Activated CD4-positive, alpha-beta T cell treated with anti-CD3 and anti-CD28 coated beads for 36 hours (primary cell): ENCODE results near the gene KANTR. TPM values are rescaled to one million over a fixed set of nuclear protein-coding genes. Genes with fewer than 3 reads are reported as not detected.

Experiments used
- ATAC-seq: fragments of 200-7000 bp; cut with Tn5 transposase; one replicate; pipeline ENCODE4 v1.10.0; 2021; ENCODE audit warnings: mild to moderate bottlenecking, moderate library complexity
- CTCF ChIA-PET: fragments of 350-600 bp; sonication (Branson Sonifier 250); formaldehyde crosslinking; loops from one replicate; lab custom pipeline; 2021; ENCODE audit warnings: antibody characterized with exemption; lab: Charles Lee
- POLR2A ChIA-PET: fragments of 350-600 bp; sonication (Branson Sonifier 250); formaldehyde crosslinking; loops from one replicate; lab custom pipeline; 2021; ENCODE audit warnings: antibody characterized with exemption, inconsistent platforms; lab: Charles Lee
- DNase-seq: peaks from one replicate; pipeline ENCODE4 v3.0.0-alpha.2; 2020
- H3K27ac Mint-ChIP-seq: one replicate; pipeline ENCODE4 v1.8.0; 2021; ENCODE audit warnings: mixed read lengths
- H3K27me3 Mint-ChIP-seq: one replicate; pipeline ENCODE4 v1.8.0; 2021; ENCODE audit warnings: mixed read lengths
- H3K36me3 Mint-ChIP-seq: one replicate; pipeline ENCODE4 v1.8.0; 2021; ENCODE audit warnings: low read depth, mixed read lengths
- H3K4me1 Mint-ChIP-seq: one replicate; pipeline ENCODE4 v1.8.0; 2021; ENCODE audit warnings: mixed read lengths
- H3K4me3 Mint-ChIP-seq: one replicate; pipeline ENCODE4 v1.8.0; 2021; ENCODE audit warnings: mild to moderate bottlenecking, moderate library complexity, mixed read lengths
- H3K9me3 Mint-ChIP-seq: one replicate; pipeline ENCODE4 v1.8.0; 2021; ENCODE audit warnings: low read depth, mixed read lengths
- intact Hi-C, 2 experiments: fragments of 100-400 bp; cut with DNase I in 1 of 2; cut with micrococcal nuclease in 1 of 2; formaldehyde crosslinking; loops; one replicate each; pipeline versions ENCODE4 v1.14.2 to v1.15.1; 2022 to 2024; cut with DNase I, micrococcal nuclease
- total RNA-seq, 2 experiments: library from RNA; stranded (reverse); gene quantifications; one replicate each; pipeline ENCODE4 v1.2.3, GENCODE V29; 2021

Gene KANTR
- 10 to 100 TPM; 10.3 to 12.3 TPM for total RNA-seq

GRCh38 chrX:53093748-53094581 is at the start of gene KANTR:
KANTR (plus strand) TSS chrX:53094142; CDS start chrX:53124273, 30,131 bp downstream.
- POLR2A ChIA-PET, result interaction anchor here (0.6 to 0.8 kb wide), 2 partner anchors 12 to 32 kb away, joined by 3 to 6 read pairs; partner anchors contain the start of gene TSPYL2
- peak; percentile 89 for ATAC-seq
- peak; percentile 86 for DNase-seq
- intact Hi-C loops, result loop anchor here (1.0 to 10.0 kb wide), 8 partner anchors 12 to 522 kb away; partner anchors contain the start of genes KDM5C (in 1 of the 2) and TSPYL2 (in 1 of the 2)
- Mint-ChIP-seq H3K27ac (peak within 1 kb of the TSS; percentile 91), H3K27me3 (no peaks in the 10 kb centered on the region), H3K4me1 (peaks cover 19% of the 10 kb centered on the region), H3K36me3 (peaks cover 3% of the 10 kb centered on the region), H3K4me3 (peak within 1 kb of the TSS; percentile 90), H3K9me3 (no peaks in the 10 kb centered on the region)
- CTCF ChIA-PET, result no interaction called here

GRCh38 chrX:53044995-53045394 is 48.9 kb upstream of the KANTR start:
- DNase-seq (no peak), ATAC-seq (no peak)
- no peak overlapping the region for H3K4me3 Mint-ChIP-seq
- H3K27me3 Mint-ChIP-seq, result peaks cover 10% of the 10 kb centered on the region
- no peak overlapping the region for H3K27ac Mint-ChIP-seq
- H3K4me1 Mint-ChIP-seq, result no peaks in the 10 kb centered on the region
- no peaks in the 10 kb centered on the region for H3K36me3 Mint-ChIP-seq
- no peaks in the 10 kb centered on the region for H3K9me3 Mint-ChIP-seq
- intact Hi-C loops, result no loop called here
- ChIA-PET CTCF (no interaction called here), POLR2A (no interaction called here)

- peaks cover 10% of the 10 kb centered on the region for H3K27me3 Mint-ChIP-seq
- ChIA-PET POLR2A (no interaction called here), CTCF (no interaction called here)
- no peak overlapping the region for H3K4me3 Mint-ChIP-seq
- no peak for DNase-seq
- no peaks in the 10 kb centered on the region for H3K36me3 Mint-ChIP-seq
- intact Hi-C loops, result no loop called here
- no peaks in the 10 kb centered on the region for H3K9me3 Mint-ChIP-seq
- H3K27ac Mint-ChIP-seq, result no peak overlapping the region
- no peaks in the 10 kb centered on the region for H3K4me1 Mint-ChIP-seq
- no peak for ATAC-seq
Observed at GRCh38 chrX:53047228-53047627, 46.7 kb upstream of the KANTR start.

DNA sequence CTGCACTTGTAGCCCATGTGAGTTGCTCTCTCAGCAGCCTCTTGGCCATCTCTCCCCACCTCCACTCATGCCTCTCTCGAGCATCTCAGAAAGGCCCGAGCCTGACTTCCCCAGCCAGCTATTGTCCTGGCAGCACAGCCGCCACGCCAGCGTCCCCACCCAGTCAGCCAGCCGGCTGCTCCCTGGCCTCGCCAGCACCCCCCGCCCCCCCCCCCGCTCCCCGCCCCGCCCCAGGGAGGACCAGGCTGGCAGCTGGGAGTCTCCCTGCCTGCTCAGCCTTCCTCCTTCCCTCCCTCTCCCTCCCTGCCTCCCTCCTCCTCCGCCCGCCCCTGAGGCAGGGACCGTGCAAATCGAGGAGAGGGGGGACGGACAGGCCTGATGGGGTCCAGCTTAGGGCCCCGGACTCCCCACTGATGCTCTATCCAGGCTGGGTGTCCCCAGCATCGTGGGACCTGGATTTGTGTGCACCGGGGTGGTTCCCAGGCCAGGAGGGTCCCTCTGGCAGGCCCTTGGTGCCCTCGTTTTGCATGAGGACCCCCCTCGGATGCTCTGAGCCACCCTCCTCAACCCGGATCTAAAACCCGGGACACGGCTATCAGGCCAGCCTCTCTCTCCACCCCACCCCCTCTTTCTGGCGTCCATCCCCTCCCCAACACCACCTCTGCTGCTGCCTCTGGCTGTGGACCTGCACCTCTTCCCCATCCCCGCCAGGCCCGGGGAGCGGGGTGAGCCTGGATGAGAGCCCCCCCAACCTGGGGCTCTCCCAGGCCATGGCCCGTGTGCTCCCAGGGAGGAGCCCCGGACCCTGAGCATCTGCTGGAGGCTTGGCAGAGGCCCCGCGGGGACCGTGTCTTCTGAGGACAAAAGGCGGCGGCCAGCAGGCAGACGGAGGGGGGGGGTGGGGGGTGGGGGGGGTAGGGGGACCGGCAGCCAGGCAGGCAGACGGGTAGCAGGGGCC is 45.5 kb upstream of the KANTR start, which contains the start of gene GPR173:
Gene GPR173, plus strand, starts transcription at position 621 of the 958 bp plus-strand sequence. CDS start 27,833 bp downstream, outside the sequence.
- DNase-seq (no peak), ATAC-seq (no peak)
- Mint-ChIP-seq H3K27ac (no peak within 1 kb of the TSS), H3K27me3 (peaks cover 10% of the 10 kb centered on the region), H3K9me3 (no peaks in the 10 kb centered on the region), H3K4me3 (no peak within 1 kb of the TSS), H3K4me1 (no peaks in the 10 kb centered on the region), H3K36me3 (no peaks in the 10 kb centered on the region)
- intact Hi-C loops, result no loop called here
- ChIA-PET CTCF (no interaction called here), POLR2A (no interaction called here)

DNA sequence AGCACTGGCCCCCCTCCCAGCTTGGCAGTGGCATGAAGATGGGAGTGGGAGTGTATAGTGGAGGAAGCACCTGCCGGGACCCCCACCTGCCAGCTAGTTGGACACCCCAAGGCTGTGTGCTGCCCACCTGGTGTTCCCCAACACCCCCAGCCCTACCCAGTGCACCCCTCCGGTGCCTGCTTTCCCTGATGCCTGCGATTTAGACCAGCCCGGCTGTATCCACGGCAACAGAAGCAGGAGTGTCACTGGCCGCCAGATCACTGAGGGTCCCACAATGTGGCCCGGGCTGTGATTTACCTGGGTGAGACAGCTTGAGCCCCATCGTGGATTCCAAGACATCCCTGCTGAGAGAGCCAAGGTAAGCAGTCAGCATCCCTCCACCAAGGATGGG is 44.8 kb upstream of the KANTR start:
- no peak overlapping the region for H3K4me3 Mint-ChIP-seq
- ATAC-seq, result no peak
- CTCF ChIA-PET, result no interaction called here
- H3K9me3 Mint-ChIP-seq, result no peaks in the 10 kb centered on the region
- POLR2A ChIA-PET, result no interaction called here
- intact Hi-C loops, result no loop called here
- H3K36me3 Mint-ChIP-seq, result no peaks in the 10 kb centered on the region
- peaks cover 10% of the 10 kb centered on the region for H3K27me3 Mint-ChIP-seq
- DNase-seq, result no peak
- no peaks in the 10 kb centered on the region for H3K4me1 Mint-ChIP-seq
- H3K27ac Mint-ChIP-seq, result no peak overlapping the region

DNA sequence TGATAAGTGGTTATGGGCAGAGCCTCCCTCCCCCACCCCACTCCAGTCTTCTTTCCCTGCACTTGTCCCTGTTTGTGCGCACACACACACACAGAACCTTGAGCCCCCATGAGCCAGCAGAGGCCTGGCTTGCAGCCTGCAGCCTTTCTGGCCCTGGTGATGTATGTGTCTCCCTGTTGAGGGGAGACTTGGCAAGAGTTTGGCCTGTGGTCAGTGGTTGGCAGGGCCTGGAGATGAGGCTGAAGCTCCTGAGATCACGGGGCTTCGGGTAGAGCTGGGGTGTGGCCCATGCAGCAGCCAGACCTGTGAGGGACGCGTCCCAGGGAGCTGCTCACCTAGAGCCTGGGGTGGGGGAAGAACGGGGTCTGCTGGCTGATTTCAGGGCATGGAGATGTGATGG is 43.1 kb upstream of the KANTR start:
- no peak for ATAC-seq
- H3K4me1 Mint-ChIP-seq, result no peaks in the 10 kb centered on the region
- ChIA-PET POLR2A (no interaction called here), CTCF (no interaction called here)
- no peaks in the 10 kb centered on the region for H3K36me3 Mint-ChIP-seq
- peaks cover 10% of the 10 kb centered on the region for H3K27me3 Mint-ChIP-seq
- intact Hi-C loops, result no loop called here
- no peaks in the 10 kb centered on the region for H3K9me3 Mint-ChIP-seq
- no peak for DNase-seq
- no peak overlapping the region for H3K4me3 Mint-ChIP-seq
- H3K27ac Mint-ChIP-seq, result no peak overlapping the region

DNA sequence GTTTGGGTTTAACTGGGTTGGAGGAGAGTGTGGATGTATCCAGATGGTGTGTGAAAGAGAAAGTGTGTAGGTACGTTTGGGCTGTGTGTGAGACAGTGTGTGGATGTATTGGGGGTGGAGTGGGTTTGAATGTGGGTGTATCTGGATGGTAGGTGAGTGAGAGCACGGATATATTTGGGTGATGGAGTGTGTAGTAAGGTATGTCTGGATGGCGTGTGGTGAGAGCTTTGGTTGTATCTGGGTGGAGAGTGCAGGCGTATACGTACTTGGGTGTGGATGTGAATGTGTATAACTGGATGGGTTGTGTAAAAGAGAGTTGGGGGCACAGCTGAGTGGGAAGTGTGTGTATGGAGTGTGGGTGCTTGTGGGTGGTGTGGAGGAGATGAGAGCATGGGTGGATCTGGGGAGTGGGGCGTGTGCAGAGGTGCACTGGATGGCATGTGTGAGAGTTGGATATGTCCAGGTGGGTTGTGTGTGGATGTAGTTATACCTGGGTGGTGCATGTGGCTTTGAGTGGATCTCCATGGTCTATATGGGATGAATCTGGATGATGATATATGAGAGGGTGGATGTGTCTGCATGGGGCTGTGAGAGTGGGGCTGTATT is 38.6 kb upstream of the KANTR start:
- intact Hi-C loops, result no loop called here
- Mint-ChIP-seq H3K27me3 (peaks cover 2% of the 10 kb centered on the region), H3K4me3 (no peak overlapping the region), H3K36me3 (no peaks in the 10 kb centered on the region), H3K27ac (no peak overlapping the region), H3K4me1 (no peaks in the 10 kb centered on the region), H3K9me3 (no peaks in the 10 kb centered on the region)
- POLR2A ChIA-PET, result no interaction called here
- ATAC-seq (no peak), DNase-seq (no peak)
- CTCF ChIA-PET, result no interaction called here

GRCh38 chrX:53056292-53056691 is 37.6 kb upstream of the KANTR start:
- DNase-seq (no peak), ATAC-seq (peak; percentile 57)
- H3K9me3 Mint-ChIP-seq, result no peaks in the 10 kb centered on the region
- intact Hi-C loops, result no loop called here
- POLR2A ChIA-PET, result no interaction called here
- CTCF ChIA-PET, result no interaction called here
- H3K27ac Mint-ChIP-seq, result no peak overlapping the region
- no peaks in the 10 kb centered on the region for H3K4me1 Mint-ChIP-seq
- H3K36me3 Mint-ChIP-seq, result no peaks in the 10 kb centered on the region
- no peak overlapping the region for H3K4me3 Mint-ChIP-seq
- H3K27me3 Mint-ChIP-seq, result no peaks in the 10 kb centered on the region

- DNase-seq (no peak), ATAC-seq (no peak)
- no peaks in the 10 kb centered on the region for H3K36me3 Mint-ChIP-seq
- no peaks in the 10 kb centered on the region for H3K27me3 Mint-ChIP-seq
- no peak overlapping the region for H3K27ac Mint-ChIP-seq
- ChIA-PET POLR2A (no interaction called here), CTCF (no interaction called here)
- intact Hi-C loops, result no loop called here
- no peaks in the 10 kb centered on the region for H3K9me3 Mint-ChIP-seq
- H3K4me1 Mint-ChIP-seq, result no peaks in the 10 kb centered on the region
- no peak overlapping the region for H3K4me3 Mint-ChIP-seq
Observed at GRCh38 chrX:53065104-53065503, 28.8 kb upstream of the KANTR start.

- no peaks in the 10 kb centered on the region for H3K9me3 Mint-ChIP-seq
- H3K4me1 Mint-ChIP-seq, result peaks cover 10% of the 10 kb centered on the region
- intact Hi-C loops, result loop anchor here (1.0 kb wide), 2 partner anchors 18 to 22 kb away; no protein-coding TSS in a partner anchor
- no peaks in the 10 kb centered on the region for H3K36me3 Mint-ChIP-seq
- H3K27me3 Mint-ChIP-seq, result no peaks in the 10 kb centered on the region
- H3K27ac Mint-ChIP-seq, result no peak overlapping the region
- POLR2A ChIA-PET, result no interaction called here
- H3K4me3 Mint-ChIP-seq, result no peak overlapping the region
- ATAC-seq (no peak), DNase-seq (no peak)
- CTCF ChIA-PET, result interaction anchor here (0.6 to 1.4 kb wide), 2 partner anchors 19 to 1872 kb away, joined by 3 read pairs; no protein-coding TSS in a partner anchor
Observed at GRCh38 chrX:53071064-53071463, 22.9 kb upstream of the KANTR start.
